NB4 (cell line): ENCODE results near the gene CLINT1.

Experiments
- DNase-seq: peaks from one replicate; pipeline ENCODE4 v3.0.0; 2010; ENCODE audit warnings: low read depth
- H3K4me3 ChIP-seq: one replicate; pipeline ENCODE4 v1.5.1; 2011; ENCODE audit warnings: mild to moderate bottlenecking, low read depth, low read length, moderate library complexity
- MYC ChIP-seq: IDR thresholded peaks from 2 replicates; pipeline ENCODE4 v1.6.1; 2011; ENCODE audit warnings: low read depth, low read length
- POLR2A ChIP-seq: IDR thresholded peaks from 2 replicates; pipeline ENCODE4 v1.6.1; 2011; ENCODE audit warnings: mild to moderate bottlenecking; ENCODE audit not compliant: insufficient read length; ENCODE audit errors: extremely low read depth
- TF ChIP-seq, protein P1 (sequence below): IDR thresholded peaks from 2 replicates; pipeline ENCODE4 v1.6.1; 2011; ENCODE audit warnings: low read depth, low read length
- TF ChIP-seq, protein P2 (sequence below): IDR thresholded peaks from one replicate; pipeline ENCODE4 v1.5.1; 2012; ENCODE audit warnings: low read depth, low read length

Gene CLINT1

DNA sequence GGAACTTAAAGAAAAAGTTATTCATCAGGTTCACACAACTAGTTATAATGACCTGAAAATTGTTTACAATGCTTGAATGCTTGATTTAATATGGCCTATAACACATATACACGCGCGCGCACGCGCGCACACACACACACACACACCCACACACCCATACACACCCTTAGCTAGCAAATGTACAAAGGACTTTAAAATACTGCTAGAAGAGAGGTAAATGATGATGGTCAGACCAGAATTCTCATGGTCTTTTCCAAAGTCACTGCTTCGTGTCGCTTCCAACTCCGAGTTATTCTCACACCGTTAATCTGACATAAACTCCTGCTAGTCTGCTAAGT is 109.5 kb downstream of the CLINT1 start:
- no peak overlapping the region for H3K4me3 ChIP-seq
- no peak for DNase-seq
- no peak for TF ChIP-seq MYC
- TF ChIP-seq, protein P1, sequence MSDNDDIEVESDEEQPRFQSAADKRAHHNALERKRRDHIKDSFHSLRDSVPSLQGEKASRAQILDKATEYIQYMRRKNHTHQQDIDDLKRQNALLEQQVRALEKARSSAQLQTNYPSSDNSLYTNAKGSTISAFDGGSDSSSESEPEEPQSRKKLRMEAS, result no peak
- TF ChIP-seq, protein P2, sequence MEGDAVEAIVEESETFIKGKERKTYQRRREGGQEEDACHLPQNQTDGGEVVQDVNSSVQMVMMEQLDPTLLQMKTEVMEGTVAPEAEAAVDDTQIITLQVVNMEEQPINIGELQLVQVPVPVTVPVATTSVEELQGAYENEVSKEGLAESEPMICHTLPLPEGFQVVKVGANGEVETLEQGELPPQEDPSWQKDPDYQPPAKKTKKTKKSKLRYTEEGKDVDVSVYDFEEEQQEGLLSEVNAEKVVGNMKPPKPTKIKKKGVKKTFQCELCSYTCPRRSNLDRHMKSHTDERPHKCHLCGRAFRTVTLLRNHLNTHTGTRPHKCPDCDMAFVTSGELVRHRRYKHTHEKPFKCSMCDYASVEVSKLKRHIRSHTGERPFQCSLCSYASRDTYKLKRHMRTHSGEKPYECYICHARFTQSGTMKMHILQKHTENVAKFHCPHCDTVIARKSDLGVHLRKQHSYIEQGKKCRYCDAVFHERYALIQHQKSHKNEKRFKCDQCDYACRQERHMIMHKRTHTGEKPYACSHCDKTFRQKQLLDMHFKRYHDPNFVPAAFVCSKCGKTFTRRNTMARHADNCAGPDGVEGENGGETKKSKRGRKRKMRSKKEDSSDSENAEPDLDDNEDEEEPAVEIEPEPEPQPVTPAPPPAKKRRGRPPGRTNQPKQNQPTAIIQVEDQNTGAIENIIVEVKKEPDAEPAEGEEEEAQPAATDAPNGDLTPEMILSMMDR, result no peak
- no peak for TF ChIP-seq POLR2A

DNA sequence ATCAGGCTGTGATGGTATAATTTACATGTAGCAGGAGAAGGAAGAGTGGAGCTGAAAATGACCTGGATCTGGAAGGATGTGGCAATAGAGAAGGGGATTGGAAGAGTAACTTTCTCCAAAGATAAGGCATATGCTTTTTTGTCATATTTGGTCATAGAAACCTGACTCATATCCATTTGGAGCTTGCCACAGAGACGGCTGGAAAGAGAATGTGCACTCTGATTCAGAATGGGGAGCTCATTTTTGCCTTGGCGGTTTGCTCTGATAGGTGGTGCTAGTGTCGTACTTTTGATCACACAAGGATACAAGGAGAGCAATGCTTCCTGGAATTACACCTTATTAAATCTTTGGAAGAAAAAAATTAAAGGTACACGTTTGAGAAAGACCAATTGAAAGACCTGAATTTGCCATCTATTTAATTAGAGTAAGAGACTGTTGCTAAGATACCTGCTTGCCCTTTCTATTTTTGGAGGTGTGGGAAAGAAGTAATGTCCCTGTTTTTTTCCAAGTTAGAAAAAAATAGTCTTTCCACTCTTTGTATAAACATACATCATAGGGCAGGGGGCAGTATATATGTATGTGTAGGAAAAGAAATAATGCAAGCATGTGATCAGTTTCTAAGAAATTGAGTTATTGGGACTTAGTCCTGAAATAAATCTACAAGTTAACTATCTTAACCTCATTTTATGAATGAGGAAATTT is 110.0 kb downstream of the CLINT1 start:
- no peak for TF ChIP-seq MYC
- TF ChIP-seq POLR2A, result no peak
- TF ChIP-seq, protein P1, result no peak
- TF ChIP-seq, protein P2, result no peak
- DNase-seq, result no peak
- no peak overlapping the region for H3K4me3 ChIP-seq

DNA sequence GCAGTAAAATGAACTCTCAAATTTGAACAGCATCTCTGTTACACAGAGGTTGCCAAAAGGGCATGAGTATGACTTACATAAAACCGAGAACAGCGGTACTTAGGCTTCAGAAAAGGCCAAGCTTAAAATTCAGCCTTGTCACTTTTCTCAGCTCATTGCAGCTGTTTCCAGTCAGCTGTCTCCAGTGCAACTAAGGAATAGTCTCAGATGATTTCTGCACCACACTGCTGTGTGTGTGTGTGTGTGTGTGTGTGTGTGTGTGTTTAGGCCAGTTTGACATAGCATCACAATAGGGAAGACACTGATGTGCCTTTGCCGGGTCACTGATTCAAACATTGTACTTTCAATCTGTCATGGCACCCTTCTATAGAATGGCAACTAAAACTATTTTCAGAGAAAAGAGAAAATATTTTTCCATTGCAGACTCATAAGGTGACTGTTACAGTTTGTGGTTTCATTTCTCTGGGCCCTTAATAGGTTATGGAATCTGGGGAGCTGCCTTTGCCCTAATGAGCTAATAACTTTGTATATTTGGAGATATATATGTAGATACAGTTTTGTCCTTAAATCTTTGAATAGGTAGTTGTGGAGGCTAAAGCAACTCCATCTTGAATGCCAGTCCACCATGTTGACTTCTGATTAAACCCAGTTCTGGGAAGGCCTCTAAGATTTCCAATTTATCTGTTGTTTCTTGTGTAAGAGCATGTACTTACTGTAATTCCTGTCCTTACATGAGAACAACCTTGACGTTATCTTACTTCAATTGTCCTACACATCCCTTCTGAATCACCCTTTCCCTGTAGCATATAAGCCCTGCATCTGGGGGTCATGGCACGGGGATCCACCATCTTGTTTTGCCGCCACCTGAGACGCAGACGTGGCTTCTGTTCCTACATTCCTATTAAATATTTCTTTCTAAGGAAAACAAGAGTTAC is 110.9 kb downstream of the CLINT1 start:
- no peak for DNase-seq
- H3K4me3 ChIP-seq, result no peak overlapping the region
- no peak for TF ChIP-seq POLR2A
- TF ChIP-seq, protein P2, result no peak
- TF ChIP-seq, protein P1, result no peak
- TF ChIP-seq MYC, result no peak

DNA sequence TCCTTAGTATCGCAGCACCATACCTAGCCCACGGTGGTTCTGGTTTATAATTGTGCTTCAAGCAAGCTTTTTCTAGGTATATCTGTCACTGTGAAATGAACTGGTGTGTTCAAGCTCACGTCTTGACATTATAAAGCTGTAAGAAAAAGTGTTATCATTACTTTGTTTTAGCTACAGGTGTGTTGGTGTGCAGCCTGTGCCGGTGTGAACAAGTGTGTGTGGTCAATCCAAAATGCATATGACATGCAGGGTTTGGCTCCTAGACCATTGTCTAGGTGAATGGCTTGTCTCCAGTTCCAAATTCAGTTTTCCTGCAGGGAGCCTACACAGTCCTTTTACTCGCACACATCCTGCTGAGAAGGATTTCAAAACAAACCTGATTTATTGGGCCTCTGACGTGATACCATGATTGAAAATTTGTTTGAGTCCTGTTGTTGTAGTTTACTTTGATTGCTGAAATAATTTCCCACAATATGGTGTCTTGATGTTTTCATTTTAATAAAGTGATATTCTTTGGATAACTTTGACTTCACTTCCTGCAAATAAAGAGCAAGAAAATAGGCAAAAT is 111.7 kb downstream of the CLINT1 start:
- no peak for DNase-seq
- no peak overlapping the region for H3K4me3 ChIP-seq
- TF ChIP-seq, protein P2, result no peak
- TF ChIP-seq, protein P1, result no peak
- no peak for TF ChIP-seq MYC
- no peak for TF ChIP-seq POLR2A

DNA sequence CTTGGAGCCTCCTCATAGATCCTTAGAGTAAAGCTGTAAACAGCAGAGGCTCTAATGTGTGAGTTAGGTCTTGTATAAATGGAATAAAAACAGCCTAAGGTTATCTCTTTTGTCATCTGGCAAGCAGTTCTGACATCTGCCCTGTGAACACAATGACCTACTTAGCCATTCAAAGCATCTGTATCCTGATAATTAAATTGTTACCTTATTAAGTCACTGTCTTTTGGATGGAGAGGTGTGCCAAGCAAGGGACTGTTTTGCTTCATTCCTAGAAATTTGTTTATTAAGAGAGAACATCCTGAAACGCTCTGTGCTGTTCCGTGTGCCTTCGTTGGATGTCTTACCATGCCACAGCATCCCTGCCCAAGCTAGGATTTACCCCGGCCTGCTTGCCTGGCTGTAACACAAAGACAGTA is 113.9 kb downstream of the CLINT1 start:
- no peak for DNase-seq
- H3K4me3 ChIP-seq, result peak overlapping the region; percentile 90
- TF ChIP-seq MYC (no peak), POLR2A (no peak)
- TF ChIP-seq, protein P2, result no peak
- TF ChIP-seq, protein P1, result no peak
